HepG2 (cell line): Measurements from ENCODE around the gene ANKS1A. TPM values are rescaled to one million over a fixed set of nuclear protein-coding genes. Genes with fewer than 3 reads are reported as not detected.

Experiments
- RFX5 ChIP-seq: IDR thresholded peaks from 2 replicates; pipeline ENCODE4 v1.6.1; 2011; ENCODE audit warnings: low read depth, low read length, improper control_type of control experiment
- TRIM24 ChIP-seq: sonication (generic); formaldehyde crosslinking; IDR thresholded peaks from 2 replicates; pipeline ENCODE4 v1.8.0; 2022; ENCODE audit warnings: mild to moderate bottlenecking, missing genetic modification reagents
- ZFP36L1 ChIP-seq: sonication (generic); formaldehyde crosslinking; IDR thresholded peaks from 2 replicates; pipeline ENCODE4 v1.8.0; 2022; ENCODE audit warnings: mild to moderate bottlenecking, missing genetic modification reagents, moderate library complexity
- ZNF230 ChIP-seq: sonication (generic); formaldehyde crosslinking; IDR thresholded peaks from 2 replicates; pipeline ENCODE4 v1.4.0; 2020; ENCODE audit warnings: mild to moderate bottlenecking, missing genetic modification reagents
- ZNF260 ChIP-seq: sonication (generic); formaldehyde crosslinking; IDR thresholded peaks from 2 replicates; pipeline ENCODE4 v1.4.0; 2020; ENCODE audit warnings: missing genetic modification reagents, low read depth, mild to moderate bottlenecking, borderline replicate concordance
- ZNF263 ChIP-seq: sonication (generic); formaldehyde crosslinking; IDR thresholded peaks from 2 replicates; pipeline ENCODE4 v1.4.0; 2020; ENCODE audit warnings: missing genetic modification reagents
- ZNF337 ChIP-seq: sonication (generic); formaldehyde crosslinking; IDR thresholded peaks from 2 replicates; pipeline ENCODE4 v1.5.1; 2020; ENCODE audit warnings: missing genetic modification reagents, low read depth, mild to moderate bottlenecking, borderline replicate concordance
- ZNF530 ChIP-seq: sonication (generic); formaldehyde crosslinking; IDR thresholded peaks from 2 replicates; pipeline ENCODE4 v1.5.0; 2020; ENCODE audit warnings: low read depth, mild to moderate bottlenecking, missing genetic modification reagents
- ZSCAN22 ChIP-seq: sonication (generic); formaldehyde crosslinking; IDR thresholded peaks from 2 replicates; pipeline ENCODE4 v1.4.0; 2020; ENCODE audit warnings: mild to moderate bottlenecking, missing genetic modification reagents
- polyA plus RNA-seq, 8 experiments: library from polyadenylated mRNA; depleted of rRNA in 3 of 8; stranded (reverse) in 7 of 8; unstranded in 1 of 8; fragments of >200 nt; fragmentation: Illumina TruSeq in 4 of 8; extraction: Trizol in 4 of 8; gene quantifications; 2 replicates each; pipeline versions ENCODE4 v1.2.1 to v1.2.3, GENCODE V29; 2011 to 2016; ENCODE audit warnings: low read depth in 4 of 8, missing spikeins in 1 of 8, mixed read lengths in 1 of 8; ENCODE audit not compliant: insufficient read depth in 1 of 8
- total RNA-seq, 5 experiments: library from RNA; depleted of rRNA; stranded (reverse); fragments of >200 nt; fragmentation: Illumina TruSeq; extraction: Trizol; gene quantifications; 2 replicates each; pipeline ENCODE4 v1.2.3, GENCODE V29; 2016; ENCODE audit warnings: low read depth in 1 of 5
- TF ChIP-seq, protein P1 (sequence below): sonication (generic); formaldehyde crosslinking; IDR thresholded peaks from one replicate; pipeline ENCODE4 v1.5.1; 2020; ENCODE audit warnings: mild to moderate bottlenecking, missing genetic modification reagents; ENCODE audit errors: not compliant biosample characterization
- TF ChIP-seq, protein P2 (sequence below), 2 experiments: fragments of 450-650 bp in 1 of 2; sonication (generic) in 1 of 2; formaldehyde crosslinking; IDR thresholded peaks; 2 replicates each; pipeline versions ENCODE4 v1.5.0 to v1.8.0; 2020 to 2022; ENCODE audit warnings: mild to moderate bottlenecking in 1 of 2, missing genetic modification reagents in 1 of 2
- TF ChIP-seq, protein P3 (sequence below): sonication (generic); formaldehyde crosslinking; IDR thresholded peaks from 2 replicates; pipeline ENCODE4 v1.9.0; 2021; ENCODE audit warnings: missing genetic modification reagents, borderline replicate concordance
- TF ChIP-seq, protein P4 (sequence below): sonication (generic); formaldehyde crosslinking; IDR thresholded peaks from 2 replicates; pipeline ENCODE4 v1.4.0; 2020; ENCODE audit warnings: missing genetic modification reagents
- TF ChIP-seq, protein P5 (sequence below): IDR thresholded peaks from 2 replicates; pipeline ENCODE4 v1.6.1; 2012; ENCODE audit warnings: low read depth, low read length, improper control_type of control experiment

ANKS1A gene
- total and polyA plus RNA-seq, 2 of the 13 experiments (the other 11 are each of a cell fraction or from before 2014, with no cell fraction given), result 7.2 to 15.1 TPM

DNA sequence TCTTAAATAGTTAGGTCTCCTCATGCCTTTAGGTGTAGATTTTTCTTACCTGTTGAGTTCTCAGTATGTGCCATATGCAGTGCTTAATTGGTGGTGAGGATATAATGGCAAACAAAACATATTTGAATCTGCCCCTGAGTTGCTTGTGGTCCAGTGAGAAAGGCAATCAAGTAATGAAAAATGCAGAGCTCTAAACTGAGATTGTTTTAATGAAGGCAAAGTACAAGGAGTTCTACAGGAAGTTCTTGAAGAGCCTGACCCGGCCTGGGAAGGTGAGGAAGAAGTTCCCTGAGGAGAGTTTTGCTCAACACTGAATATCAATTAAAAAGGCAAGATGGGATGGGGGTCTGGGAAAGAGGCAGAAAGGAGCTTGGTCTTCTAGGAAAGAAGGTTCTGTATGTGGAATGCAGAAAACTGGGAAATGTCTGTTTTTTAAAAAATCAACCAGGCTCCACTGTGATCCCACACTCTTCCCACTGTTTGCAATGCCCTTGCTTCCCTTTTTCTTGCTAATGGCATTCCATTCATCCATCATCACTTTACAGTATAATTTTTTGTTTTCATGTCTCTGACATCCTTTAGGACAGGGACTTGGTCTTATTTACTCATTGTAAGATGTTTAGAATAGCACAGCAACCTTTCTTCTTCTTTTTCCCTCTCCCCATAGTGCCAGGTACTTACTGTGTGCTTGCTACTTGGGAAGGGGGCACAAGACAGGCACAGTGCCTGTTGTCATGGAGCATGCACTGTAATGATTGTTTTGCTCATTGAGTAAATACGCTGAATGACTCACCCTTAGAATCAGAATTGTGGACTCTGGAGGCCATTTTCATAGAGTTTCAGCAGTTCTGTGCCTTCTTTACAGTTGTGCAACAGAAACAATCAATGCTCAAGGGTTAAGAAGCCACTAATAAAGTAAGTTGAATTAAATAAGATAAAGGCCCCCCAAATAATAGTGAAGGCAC, 64.3 kb downstream of the ANKS1A start (continued):
- no peak for TF ChIP-seq ZNF260 (CRISPR knock-in tag)
- TF ChIP-seq RFX5, result no peak
- TF ChIP-seq, protein P1, sequence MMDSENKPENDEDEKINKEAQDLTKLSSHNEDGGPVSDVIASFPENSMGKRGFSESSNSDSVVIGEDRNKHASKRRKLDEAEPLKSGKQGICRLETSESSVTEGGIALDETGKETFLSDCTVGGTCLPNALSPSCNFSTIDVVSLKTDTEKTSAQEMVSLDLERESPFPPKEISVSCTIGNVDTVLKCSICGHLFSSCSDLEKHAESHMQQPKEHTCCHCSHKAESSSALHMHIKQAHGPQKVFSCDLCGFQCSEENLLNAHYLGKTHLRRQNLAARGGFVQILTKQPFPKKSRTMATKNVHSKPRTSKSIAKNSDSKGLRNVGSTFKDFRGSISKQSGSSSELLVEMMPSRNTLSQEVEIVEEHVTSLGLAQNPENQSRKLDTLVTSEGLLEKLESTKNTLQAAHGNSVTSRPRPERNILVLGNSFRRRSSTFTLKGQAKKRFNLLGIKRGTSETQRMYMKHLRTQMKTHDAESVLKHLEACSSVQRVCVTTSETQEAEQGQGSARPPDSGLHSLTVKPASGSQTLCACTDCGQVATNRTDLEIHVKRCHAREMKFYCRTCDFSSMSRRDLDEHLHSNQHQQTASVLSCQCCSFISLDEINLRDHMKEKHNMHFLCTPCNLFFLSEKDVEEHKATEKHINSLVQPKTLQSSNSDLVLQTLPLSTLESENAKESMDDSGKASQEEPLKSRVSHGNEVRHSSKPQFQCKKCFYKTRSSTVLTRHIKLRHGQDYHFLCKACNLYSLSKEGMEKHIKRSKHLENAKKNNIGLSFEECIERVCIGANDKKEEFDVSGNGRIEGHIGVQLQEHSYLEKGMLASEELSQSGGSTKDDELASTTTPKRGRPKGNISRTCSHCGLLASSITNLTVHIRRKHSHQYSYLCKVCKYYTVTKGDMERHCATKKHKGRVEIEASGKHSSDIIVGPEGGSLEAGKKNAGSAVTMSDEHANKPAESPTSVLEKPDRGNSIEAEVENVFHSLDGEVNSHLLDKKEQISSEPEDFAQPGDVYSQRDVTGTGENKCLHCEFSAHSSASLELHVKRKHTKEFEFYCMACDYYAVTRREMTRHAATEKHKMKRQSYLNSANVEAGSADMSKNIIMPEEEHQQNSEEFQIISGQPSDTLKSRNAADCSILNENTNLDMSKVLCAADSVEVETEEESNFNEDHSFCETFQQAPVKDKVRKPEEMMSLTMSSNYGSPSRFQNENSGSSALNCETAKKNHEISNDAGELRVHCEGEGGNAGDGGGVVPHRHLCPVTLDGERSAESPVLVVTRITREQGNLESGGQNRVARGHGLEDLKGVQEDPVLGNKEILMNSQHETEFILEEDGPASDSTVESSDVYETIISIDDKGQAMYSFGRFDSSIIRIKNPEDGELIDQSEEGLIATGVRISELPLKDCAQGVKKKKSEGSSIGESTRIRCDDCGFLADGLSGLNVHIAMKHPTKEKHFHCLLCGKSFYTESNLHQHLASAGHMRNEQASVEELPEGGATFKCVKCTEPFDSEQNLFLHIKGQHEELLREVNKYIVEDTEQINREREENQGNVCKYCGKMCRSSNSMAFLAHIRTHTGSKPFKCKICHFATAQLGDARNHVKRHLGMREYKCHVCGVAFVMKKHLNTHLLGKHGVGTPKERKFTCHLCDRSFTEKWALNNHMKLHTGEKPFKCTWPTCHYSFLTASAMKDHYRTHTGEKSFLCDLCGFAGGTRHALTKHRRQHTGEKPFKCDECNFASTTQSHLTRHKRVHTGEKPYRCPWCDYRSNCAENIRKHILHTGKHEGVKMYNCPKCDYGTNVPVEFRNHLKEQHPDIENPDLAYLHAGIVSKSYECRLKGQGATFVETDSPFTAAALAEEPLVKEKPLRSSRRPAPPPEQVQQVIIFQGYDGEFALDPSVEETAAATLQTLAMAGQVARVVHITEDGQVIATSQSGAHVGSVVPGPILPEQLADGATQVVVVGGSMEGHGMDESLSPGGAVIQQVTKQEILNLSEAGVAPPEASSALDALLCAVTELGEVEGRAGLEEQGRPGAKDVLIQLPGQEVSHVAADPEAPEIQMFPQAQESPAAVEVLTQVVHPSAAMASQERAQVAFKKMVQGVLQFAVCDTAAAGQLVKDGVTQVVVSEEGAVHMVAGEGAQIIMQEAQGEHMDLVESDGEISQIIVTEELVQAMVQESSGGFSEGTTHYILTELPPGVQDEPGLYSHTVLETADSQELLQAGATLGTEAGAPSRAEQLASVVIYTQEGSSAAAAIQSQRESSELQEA (CRISPR knock-in tag), result no peak
- TF ChIP-seq ZNF337 (CRISPR knock-in tag), result no peak
- TF ChIP-seq, protein P2, sequence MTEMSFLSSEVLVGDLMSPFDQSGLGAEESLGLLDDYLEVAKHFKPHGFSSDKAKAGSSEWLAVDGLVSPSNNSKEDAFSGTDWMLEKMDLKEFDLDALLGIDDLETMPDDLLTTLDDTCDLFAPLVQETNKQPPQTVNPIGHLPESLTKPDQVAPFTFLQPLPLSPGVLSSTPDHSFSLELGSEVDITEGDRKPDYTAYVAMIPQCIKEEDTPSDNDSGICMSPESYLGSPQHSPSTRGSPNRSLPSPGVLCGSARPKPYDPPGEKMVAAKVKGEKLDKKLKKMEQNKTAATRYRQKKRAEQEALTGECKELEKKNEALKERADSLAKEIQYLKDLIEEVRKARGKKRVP (CRISPR knock-in tag; IDR thresholded peaks at IDR 0.05), result peak in 1 of 2 experiments; percentile 77; a peak in 2 of 4 replicates
- TF ChIP-seq ZNF230 (CRISPR knock-in tag), result no peak
- TF ChIP-seq, protein P3, sequence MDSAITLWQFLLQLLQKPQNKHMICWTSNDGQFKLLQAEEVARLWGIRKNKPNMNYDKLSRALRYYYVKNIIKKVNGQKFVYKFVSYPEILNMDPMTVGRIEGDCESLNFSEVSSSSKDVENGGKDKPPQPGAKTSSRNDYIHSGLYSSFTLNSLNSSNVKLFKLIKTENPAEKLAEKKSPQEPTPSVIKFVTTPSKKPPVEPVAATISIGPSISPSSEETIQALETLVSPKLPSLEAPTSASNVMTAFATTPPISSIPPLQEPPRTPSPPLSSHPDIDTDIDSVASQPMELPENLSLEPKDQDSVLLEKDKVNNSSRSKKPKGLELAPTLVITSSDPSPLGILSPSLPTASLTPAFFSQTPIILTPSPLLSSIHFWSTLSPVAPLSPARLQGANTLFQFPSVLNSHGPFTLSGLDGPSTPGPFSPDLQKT (CRISPR knock-in tag), result no peak
- no peak for TF ChIP-seq ZNF263 (CRISPR knock-in tag)
- TF ChIP-seq, protein P4, sequence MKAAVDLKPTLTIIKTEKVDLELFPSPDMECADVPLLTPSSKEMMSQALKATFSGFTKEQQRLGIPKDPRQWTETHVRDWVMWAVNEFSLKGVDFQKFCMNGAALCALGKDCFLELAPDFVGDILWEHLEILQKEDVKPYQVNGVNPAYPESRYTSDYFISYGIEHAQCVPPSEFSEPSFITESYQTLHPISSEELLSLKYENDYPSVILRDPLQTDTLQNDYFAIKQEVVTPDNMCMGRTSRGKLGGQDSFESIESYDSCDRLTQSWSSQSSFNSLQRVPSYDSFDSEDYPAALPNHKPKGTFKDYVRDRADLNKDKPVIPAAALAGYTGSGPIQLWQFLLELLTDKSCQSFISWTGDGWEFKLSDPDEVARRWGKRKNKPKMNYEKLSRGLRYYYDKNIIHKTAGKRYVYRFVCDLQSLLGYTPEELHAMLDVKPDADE (CRISPR knock-in tag), result no peak
- TF ChIP-seq ZNF530 (CRISPR knock-in tag), result no peak
- no peak for TF ChIP-seq ZFP36L1 (CRISPR knock-in tag)
- no peak for TF ChIP-seq TRIM24 (CRISPR knock-in tag)
- TF ChIP-seq, protein P5, sequence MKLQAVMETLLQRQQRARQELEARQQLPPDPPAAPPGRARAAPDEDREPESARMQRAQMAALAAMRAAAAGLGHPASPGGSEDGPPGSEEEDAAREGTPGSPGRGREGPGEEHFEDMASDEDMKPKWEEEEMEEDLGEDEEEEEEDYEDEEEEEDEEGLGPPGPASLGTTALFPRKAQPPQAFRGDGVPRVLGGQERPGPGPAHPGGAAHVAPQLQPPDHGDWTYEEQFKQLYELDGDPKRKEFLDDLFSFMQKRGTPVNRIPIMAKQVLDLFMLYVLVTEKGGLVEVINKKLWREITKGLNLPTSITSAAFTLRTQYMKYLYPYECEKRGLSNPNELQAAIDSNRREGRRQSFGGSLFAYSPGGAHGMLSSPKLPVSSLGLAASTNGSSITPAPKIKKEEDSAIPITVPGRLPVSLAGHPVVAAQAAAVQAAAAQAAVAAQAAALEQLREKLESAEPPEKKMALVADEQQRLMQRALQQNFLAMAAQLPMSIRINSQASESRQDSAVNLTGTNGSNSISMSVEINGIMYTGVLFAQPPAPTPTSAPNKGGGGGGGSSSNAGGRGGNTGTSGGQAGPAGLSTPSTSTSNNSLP, result peak; percentile 95
- no peak for TF ChIP-seq ZSCAN22
